ENCODE measurements around the gene PCDHB15.

Gene PCDHB15

GRCh38 chr5:141250576-141250975 is 5.4 kb downstream of the PCDHB15 start:
- no peak for TF ChIP-seq SIN3A (IDR thresholded peaks at IDR 0.05; ENCODE audit: borderline replicate concordance, insufficient read depth, low read length)
- TF ChIP-seq FOXP2 (optimal IDR thresholded peaks at IDR 0.05; ENCODE audit: borderline replicate concordance, extremely low read depth, extremely low read length, insufficient read depth): no peak
- no peak for TF ChIP-seq REST (IDR thresholded peaks at IDR 0.05; ENCODE audit: insufficient read depth in 1 of 2, low read depth in 2 of 2, low read length in 2 of 2)
- no peak for TF ChIP-seq POLR2AphosphoS5 (IDR thresholded peaks at IDR 0.05; ENCODE audit: low read depth, low read length)
- no peak for TF ChIP-seq TAF1 (IDR thresholded peaks at IDR 0.05; ENCODE audit: borderline replicate concordance, insufficient read depth, low read length)

DNA sequence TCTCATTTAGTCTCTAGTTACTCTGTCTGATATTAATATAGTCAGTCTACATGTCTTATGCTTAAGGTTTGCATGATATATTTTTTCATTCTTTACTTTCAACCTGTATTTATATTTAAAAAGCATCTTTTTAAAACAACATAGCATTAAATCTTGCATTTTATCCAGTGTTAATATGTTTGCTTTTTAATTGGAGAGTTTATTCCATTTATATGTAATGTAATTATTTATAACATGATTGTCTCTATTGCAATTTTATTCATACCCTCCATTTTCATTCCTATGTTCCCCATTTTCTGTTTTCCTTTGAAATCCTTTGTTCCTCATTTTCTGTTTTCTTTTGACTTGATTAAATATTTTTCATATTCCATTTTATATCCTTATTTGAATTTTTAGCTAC is 13.3 kb downstream of the PCDHB15 start:
- TF ChIP-seq POLR2AphosphoS5 (IDR thresholded peaks at IDR 0.05; ENCODE audit: low read depth, low read length): no peak
- TF ChIP-seq REST (IDR thresholded peaks at IDR 0.05; ENCODE audit: insufficient read depth in 1 of 2, low read depth in 2 of 2, low read length in 2 of 2): no peak
- TF ChIP-seq FOXP2 (optimal IDR thresholded peaks at IDR 0.05; ENCODE audit: borderline replicate concordance, extremely low read depth, extremely low read length, insufficient read depth): no peak
- TF ChIP-seq SIN3A (IDR thresholded peaks at IDR 0.05; ENCODE audit: borderline replicate concordance, insufficient read depth, low read length): no peak
- TF ChIP-seq TAF1 (IDR thresholded peaks at IDR 0.05; ENCODE audit: borderline replicate concordance, insufficient read depth, low read length): no peak

DNA sequence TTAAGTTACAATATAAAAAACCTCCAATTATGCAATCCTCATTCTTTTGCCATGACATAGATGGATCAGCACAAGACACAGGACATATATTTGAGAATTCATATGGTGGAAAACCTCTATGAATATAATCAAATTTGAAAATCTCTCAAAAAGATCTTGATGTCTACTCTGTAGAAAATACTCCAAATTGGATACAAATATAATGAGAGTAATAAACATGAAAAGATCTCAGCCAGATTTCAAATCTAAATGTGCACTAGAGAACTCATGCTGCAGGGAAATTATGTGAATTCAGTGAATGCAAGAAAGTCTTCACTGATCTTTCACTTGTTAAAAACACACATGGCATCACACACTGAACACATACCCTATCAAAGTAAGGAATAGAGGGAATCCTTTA is 13.8 kb downstream of the PCDHB15 start:
- no peak for TF ChIP-seq REST (IDR thresholded peaks at IDR 0.05; ENCODE audit: insufficient read depth in 1 of 2, low read depth in 2 of 2, low read length in 2 of 2)
- TF ChIP-seq FOXP2 (optimal IDR thresholded peaks at IDR 0.05; ENCODE audit: borderline replicate concordance, extremely low read depth, extremely low read length, insufficient read depth): no peak

DNA sequence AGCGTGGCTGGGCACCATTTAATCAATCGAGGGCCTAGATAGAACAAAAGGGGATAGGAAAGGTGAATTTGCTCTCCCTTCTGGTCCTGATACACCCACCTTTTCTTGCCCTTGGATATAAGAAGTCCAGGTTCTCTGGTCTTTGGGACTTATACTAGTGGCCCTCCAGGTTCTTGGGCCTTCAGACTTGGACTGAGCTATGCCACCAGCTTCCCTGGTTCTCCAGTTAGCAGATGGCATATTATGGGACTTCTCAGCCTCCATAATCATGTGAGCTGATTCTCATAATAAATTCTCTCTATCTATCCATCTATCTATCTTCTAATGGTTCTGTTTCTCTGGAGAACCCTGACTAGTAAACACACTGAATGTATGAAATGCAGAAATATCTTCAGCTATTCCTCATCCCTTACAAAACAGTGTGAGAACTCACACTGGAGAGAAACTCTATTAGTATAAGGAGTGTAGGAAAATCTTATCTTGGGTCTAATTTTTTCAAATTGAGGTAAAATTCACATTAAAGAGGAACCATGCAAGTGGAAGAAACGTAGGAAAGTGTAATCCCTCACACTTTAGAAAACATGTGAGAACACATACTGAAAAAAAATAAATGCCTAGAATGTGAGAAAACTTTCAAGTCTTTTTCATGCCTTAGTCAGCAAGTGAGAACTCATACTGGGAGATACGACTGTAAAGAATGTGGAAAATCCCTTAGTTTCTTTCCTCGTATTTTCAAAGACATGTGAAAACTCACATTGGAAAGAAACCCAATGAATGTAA is 15.5 kb downstream of the PCDHB15 start:
- TF ChIP-seq POLR2AphosphoS5 (IDR thresholded peaks at IDR 0.05; ENCODE audit: low read depth, low read length): no peak
- no peak for TF ChIP-seq REST (IDR thresholded peaks at IDR 0.05; ENCODE audit: insufficient read depth in 1 of 2, low read depth in 2 of 2, low read length in 2 of 2)
- TF ChIP-seq TAF1 (IDR thresholded peaks at IDR 0.05; ENCODE audit: borderline replicate concordance, insufficient read depth, low read length): no peak
- TF ChIP-seq FOXP2 (optimal IDR thresholded peaks at IDR 0.05; ENCODE audit: borderline replicate concordance, extremely low read depth, extremely low read length, insufficient read depth): no peak
- TF ChIP-seq SIN3A (IDR thresholded peaks at IDR 0.05; ENCODE audit: borderline replicate concordance, insufficient read depth, low read length): no peak

GRCh38 chr5:141261238-141261546 is 16.0 kb downstream of the PCDHB15 start:
- TF ChIP-seq TAF1 (IDR thresholded peaks at IDR 0.05; ENCODE audit: borderline replicate concordance, insufficient read depth, low read length) (no peak), SIN3A (IDR thresholded peaks at IDR 0.05; ENCODE audit: borderline replicate concordance, insufficient read depth, low read length) (no peak), FOXP2 (optimal IDR thresholded peaks at IDR 0.05; ENCODE audit: borderline replicate concordance, extremely low read depth, extremely low read length, insufficient read depth) (no peak), POLR2AphosphoS5 (IDR thresholded peaks at IDR 0.05; ENCODE audit: low read depth, low read length) (no peak), REST (IDR thresholded peaks at IDR 0.05; ENCODE audit: insufficient read depth in 1 of 2, low read depth in 2 of 2, low read length in 2 of 2) (no peak)

Data from PFSK-1 (cell line).